ENCODE results near the gene PALM2AKAP2. TPM values are rescaled to one million over a fixed set of nuclear protein-coding genes. Genes with fewer than 3 reads are reported as not detected.

The PALM2AKAP2 gene
- total RNA-seq, 2 donors from 2014 or later, result 5.0 TPM; not detected in 1

DNA sequence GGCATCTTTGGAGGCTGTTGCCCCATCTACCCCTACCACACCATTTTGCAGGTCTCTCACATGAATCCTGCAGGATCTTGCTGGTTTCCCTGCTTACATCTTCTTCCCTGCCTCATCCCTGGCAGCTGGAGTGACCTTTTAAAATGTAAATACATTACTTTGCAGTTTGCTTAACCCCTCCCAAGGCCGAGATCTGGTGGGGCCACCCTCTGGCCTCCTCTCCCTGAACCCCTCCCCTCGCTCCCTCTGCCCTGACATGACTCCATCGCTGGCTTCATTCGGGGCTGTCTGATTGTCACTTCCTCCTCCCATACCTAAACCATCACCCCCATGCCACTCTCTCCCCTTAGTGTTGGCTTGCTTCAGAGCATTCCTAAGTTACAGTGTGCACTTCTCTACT lies 12.6 kb upstream of the PALM2AKAP2 start:
- H3K36me3 Mint-ChIP-seq, result no peaks in the 10 kb centered on the region
- no peak for DNase-seq (ENCODE audit: low spot score in 2 of 2)
- no peaks in the 10 kb centered on the region for H3K9me3 Mint-ChIP-seq
- no peak for ATAC-seq
- H3K27ac Mint-ChIP-seq, result peak overlapping the region in 1 of 2 donors; percentile 46

DNA sequence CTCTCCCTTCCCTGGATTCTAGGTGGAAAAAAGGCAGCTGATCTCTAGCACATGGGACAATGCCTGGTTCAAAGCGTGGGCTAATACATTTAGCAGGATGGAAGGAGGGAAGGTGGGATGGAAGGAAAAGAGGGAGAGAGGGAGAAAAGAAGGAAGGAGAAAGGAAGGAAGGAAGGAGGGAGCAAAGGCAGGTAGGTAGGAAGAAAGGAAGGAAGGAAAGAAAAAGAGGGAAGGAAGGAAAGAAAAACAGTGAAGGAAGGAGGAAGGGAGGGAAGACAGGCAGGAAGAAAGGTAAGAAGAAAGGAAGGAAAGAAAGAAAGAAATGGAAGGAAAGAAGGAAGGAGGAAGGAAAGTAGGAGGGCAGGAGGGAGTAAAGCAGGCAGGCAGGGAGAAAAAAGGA lies 12.2 kb upstream of the PALM2AKAP2 start:
- no peak for ATAC-seq
- Mint-ChIP-seq H3K36me3 (no peaks in the 10 kb centered on the region), H3K9me3 (no peaks in the 10 kb centered on the region), H3K27ac (no peak overlapping the region)
- DNase-seq (ENCODE audit: low spot score in 2 of 2), result no peak

DNA sequence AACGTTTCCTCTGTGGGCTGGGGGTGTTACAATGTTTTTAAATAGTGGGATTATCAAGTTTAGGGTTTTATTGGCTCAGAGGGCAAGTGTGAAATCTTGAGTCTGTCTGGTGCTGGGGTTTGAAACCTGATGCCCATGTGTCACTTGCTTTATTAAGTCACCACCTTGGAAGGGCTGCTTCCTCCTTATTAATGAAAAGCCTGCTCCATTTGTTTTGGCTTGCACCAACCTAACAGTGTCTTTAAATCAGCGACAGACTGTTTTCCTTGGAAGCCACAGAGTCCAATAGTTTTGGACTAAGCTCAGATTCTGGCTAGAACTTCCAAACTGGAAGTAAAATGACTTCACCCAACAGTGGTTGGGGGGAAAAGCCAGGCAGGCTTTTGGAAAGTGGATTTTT lies 10.7 kb upstream of the PALM2AKAP2 start:
- H3K27ac Mint-ChIP-seq, result no peak overlapping the region
- no peak for ATAC-seq
- H3K36me3 Mint-ChIP-seq, result no peaks in the 10 kb centered on the region
- no peaks in the 10 kb centered on the region for H3K9me3 Mint-ChIP-seq
- DNase-seq (ENCODE audit: low spot score in 2 of 2), result no peak

DNA sequence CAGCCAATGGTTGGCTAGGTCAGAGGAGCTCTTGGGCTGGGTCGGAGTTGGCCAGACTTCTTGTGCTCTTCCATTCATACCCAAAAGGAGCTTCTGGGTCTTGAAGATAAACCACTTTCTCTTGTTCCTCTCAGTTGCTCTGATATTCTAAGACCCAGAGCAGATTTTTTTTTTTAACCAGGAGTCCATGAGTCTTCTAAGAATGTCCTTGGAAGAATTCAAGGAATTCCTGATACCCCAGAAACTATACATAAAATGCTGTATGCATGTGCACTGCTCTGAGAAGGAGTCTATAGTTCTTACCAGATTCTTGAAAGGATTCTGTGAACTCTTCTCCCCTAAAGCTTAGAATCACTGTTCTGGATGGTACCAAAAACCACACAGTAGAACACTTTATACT lies 9.9 kb upstream of the PALM2AKAP2 start:
- Mint-ChIP-seq H3K36me3 (no peaks in the 10 kb centered on the region), H3K27ac (peak overlapping the region in 1 of 2 donors; percentile 31), H3K9me3 (no peaks in the 10 kb centered on the region)
- DNase-seq (ENCODE audit: low spot score in 2 of 2) (no peak), ATAC-seq (no peak)

DNA sequence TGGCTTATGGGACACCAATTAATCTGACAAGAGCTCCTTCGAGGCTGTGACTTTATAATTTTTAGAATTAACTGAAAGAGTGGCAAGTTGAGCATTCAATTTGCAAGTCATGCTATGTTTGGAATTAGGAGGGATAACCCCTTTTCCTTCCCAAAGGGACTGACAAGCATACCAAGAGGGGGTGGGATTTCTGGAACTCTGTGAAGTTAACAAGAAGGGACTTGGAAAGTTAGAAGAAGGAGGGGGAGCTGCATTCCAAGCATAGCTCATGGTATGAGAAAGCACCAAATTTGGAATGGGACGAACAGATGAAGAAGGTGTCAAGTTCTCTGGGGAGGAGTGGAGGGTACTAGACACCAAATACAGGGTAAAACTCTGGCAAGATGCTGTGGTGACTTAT lies 8.9 kb upstream of the PALM2AKAP2 start:
- no peaks in the 10 kb centered on the region for H3K36me3 Mint-ChIP-seq
- no peak overlapping the region for H3K27ac Mint-ChIP-seq
- no peak for ATAC-seq
- DNase-seq (ENCODE audit: low spot score in 2 of 2), result no peak
- no peaks in the 10 kb centered on the region for H3K9me3 Mint-ChIP-seq

DNA sequence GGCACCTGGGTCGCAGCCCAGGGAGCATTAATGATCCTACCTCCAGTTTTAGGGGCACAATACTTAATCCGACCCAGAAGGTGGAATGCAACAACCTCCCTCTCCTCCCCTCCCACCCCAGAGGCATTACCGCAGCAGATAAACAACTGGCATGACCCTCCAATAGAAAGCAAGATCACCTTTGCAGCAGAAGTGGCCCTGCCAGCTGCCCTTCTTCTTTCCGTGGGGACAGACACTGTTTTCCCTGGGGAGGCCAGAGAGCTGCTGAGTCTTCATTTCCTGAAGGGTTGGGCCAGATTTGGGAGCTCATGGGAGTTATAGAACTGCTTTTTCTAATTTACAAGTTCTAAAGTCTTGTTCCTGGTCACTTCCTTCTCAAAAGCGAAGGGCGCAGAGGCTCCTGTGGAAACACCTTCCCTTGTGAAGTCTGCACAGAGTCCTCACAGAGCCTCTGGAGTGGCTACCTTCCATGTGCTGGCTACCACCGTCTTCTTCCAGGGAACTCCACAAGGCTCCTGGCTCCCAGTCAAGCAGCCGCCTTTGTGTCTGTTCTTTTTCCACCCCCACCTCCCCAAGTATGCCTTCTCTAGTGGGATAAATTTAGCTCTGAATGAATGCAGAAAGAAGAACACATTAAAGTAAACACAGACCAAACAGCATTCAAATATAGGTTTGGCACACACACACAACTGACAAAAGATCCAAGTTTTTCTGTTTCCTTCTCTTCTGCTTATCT lies 8.0 kb upstream of the PALM2AKAP2 start:
- H3K27ac Mint-ChIP-seq, result peak overlapping the region in 1 of 2 donors; percentile 12
- ATAC-seq (no peak), DNase-seq (ENCODE audit: low spot score in 2 of 2) (no peak)
- no peaks in the 10 kb centered on the region for H3K9me3 Mint-ChIP-seq
- H3K36me3 Mint-ChIP-seq, result no peaks in the 10 kb centered on the region

DNA sequence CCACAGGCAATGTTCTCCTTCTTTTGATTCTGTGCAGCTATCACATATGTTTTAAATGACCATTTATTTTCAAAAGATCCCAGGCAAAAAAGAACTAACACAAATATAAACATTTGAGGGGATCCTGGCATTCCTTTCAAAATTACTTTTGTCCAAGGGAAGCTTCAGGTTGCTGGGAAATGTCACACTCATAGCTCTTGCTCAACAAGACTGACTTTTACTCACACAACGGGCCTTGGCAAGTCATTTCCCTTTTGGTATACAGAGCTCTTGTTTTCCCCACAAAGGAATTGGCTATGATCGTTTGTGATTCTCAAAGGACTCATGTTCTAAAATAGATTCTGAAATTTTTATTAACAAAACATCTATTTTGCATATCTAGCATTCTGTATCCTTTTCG lies 4.5 kb upstream of the PALM2AKAP2 start:
- no peaks in the 10 kb centered on the region for H3K9me3 Mint-ChIP-seq
- no peak overlapping the region for H3K27ac Mint-ChIP-seq
- no peak for ATAC-seq
- DNase-seq (ENCODE audit: low spot score in 2 of 2), result no peak
- no peaks in the 10 kb centered on the region for H3K36me3 Mint-ChIP-seq

DNA sequence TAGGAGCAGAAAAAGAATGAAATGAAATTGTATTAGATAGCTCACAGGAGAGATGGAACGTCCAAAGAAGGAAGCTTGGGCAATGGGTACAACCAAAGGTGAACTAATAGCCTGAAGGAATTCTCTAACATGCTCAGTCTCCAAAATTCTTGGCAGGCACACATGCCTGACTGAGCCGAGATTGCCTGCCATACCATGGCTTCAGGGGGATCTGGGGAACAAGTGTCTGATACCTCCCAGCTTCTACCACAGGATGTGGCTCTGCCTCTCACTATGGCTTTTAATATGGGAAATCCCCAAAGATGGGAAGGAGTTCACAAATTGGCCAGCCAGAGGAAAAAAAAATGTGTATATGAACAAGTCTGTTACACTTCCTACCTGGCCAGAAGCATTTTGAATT lies 3.6 kb upstream of the PALM2AKAP2 start:
- Mint-ChIP-seq H3K36me3 (no peaks in the 10 kb centered on the region), H3K9me3 (no peaks in the 10 kb centered on the region), H3K27ac (no peak overlapping the region)
- no peak for DNase-seq (ENCODE audit: low spot score in 2 of 2)
- ATAC-seq, result no peak

DNA sequence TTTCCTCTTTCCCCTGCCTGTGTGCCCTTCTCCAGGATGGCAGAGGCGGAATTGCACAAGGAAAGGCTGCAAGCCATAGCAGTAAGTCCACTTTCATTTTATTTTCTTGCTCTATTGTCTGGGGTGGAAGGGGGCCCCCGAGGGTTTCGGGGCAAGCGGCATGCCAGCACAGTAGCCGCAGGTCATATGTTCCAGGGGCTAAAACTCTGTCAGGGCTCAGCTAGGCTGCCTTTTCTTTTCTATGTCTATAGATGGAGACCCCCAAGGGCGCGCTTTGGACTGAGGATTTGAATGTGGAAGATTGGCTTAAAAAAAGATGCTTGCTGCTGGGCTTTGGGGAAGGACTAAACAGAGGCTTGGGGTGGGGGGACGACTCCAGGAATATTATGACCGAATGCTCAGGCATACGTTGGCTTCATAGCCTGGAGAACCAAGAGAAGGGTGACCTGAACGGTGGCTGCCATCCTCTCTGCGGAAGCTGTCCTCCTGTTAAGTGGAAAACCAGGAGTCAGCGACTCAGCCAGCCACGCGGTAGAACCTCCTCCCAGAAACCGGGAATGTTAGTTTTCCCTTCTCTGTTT lies 545 bp downstream of the PALM2AKAP2 start:
- Mint-ChIP-seq H3K27ac (no peak overlapping the region), H3K36me3 (no peaks in the 10 kb centered on the region), H3K9me3 (no peaks in the 10 kb centered on the region)
- ATAC-seq (no peak), DNase-seq (ENCODE audit: low spot score in 2 of 2) (no peak)

DNA sequence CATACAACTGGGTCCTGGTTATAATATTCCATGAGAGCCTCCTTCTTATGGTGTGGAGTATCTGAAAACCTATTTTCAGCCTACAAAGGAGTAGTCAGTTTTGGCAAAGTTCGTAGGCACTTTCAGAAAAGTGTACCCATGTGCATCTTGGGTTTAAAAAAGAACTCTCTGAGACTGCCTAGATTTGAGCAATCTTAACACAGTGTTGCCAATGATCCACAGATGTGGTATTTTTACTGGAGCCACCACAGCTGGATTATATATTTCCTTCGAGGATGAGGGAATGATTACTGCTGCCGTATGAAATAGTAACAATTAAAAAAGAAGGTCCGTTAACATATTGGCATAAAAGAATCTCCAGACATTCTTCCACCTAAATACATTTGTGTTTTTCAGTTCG lies 1.1 kb downstream of the PALM2AKAP2 start:
- H3K27ac Mint-ChIP-seq, result no peak overlapping the region
- no peak for ATAC-seq
- no peaks in the 10 kb centered on the region for H3K9me3 Mint-ChIP-seq
- DNase-seq (ENCODE audit: low spot score in 2 of 2), result no peak
- H3K36me3 Mint-ChIP-seq, result no peaks in the 10 kb centered on the region

DNA sequence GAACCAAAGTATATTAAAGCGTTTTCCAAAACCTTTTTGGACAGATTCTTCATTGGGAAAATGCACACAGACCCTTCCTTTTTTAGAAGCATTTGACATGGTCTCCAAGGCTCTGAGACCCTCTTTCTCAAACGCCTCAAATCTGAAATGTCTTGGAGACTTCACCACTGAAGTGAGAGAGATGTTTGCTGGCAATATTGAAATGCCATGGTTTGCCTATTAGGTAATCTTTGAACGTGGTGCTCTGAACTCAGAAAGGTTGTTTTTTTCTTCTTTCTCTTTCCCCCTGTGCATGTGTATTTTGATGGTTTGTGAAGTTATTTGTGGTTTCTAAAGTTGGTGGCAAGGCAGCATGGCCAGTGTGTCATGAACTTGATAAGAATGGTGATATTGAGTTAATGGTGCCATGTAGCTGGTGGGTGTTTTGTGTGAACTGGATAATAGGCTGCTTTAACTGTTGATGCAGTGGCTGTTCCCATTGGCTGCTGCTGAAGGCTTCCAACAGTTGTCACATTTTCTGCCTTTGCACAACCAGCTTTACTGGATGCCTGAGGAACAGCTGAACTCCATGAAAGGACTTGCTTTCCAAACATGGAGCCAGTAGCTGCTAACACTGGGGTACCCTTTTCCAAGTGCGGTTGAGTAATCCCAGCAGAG lies 1.7 kb downstream of the PALM2AKAP2 start:
- no peak overlapping the region for H3K27ac Mint-ChIP-seq
- no peaks in the 10 kb centered on the region for H3K9me3 Mint-ChIP-seq
- ATAC-seq (no peak), DNase-seq (ENCODE audit: low spot score in 2 of 2) (no peak)
- no peaks in the 10 kb centered on the region for H3K36me3 Mint-ChIP-seq

DNA sequence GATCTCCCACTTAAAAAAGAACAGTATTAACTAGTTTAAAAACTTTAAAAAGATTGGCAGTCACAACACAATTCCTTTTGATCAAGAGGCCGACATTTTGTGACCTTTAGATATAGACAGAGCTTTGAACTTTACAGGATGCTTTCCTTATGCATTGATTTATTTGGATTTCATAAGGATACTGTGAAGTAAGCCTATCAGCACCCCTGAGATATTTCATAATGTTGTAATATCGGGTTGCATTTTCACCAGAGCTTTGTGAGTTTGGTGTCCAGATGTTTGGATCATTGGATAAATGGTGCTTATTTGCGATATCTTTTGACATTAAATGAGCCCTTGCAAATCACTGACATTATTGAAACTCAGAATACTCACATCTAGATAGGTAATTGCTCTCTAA lies 7.7 kb downstream of the PALM2AKAP2 start:
- Mint-ChIP-seq H3K9me3 (no peaks in the 10 kb centered on the region), H3K27ac (no peak overlapping the region), H3K36me3 (no peaks in the 10 kb centered on the region)
- ATAC-seq, result no peak
- no peak for DNase-seq (ENCODE audit: low spot score in 2 of 2)

DNA sequence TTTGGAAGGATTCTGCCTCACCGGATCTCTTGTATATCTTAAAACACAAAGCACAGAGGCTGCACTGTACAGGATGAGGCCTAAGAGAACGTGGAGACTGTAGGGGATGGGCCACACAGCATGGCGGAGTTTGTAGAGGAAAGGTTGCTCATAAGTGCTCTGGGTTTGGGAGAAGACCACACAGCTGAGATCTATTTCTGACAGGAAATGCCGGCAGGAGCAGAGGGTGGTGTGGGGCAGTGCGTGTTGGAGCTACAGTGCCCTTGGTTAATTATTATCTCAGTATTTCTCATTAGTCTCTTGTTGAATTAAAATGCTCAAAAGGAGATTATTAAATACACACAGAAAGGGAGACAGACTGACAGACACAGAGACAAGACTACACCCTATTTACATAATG lies 9.6 kb downstream of the PALM2AKAP2 start:
- DNase-seq (ENCODE audit: low spot score in 2 of 2) (no peak), ATAC-seq (no peak)
- H3K27ac Mint-ChIP-seq, result no peak overlapping the region
- no peaks in the 10 kb centered on the region for H3K36me3 Mint-ChIP-seq
- H3K9me3 Mint-ChIP-seq, result no peaks in the 10 kb centered on the region

DNA sequence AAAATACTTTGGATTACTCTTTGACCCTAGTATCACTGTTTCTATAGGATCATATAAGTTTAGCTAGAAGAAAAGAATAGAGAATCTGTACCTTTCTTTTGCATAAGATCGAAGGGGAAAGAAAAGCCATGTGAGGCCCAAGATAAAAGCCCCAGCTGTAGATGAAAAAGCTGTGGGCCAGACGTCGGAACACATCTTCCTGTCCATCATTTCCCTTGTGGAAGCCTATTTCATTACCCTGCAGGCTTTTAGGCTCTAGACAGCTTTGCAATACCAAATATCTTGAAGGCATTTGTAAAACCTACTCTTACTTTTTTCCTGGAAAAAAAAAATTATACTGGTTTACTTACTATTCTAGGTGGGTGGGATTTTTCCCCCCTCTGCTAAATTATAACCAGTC lies 10.0 kb downstream of the PALM2AKAP2 start:
- DNase-seq (ENCODE audit: low spot score in 2 of 2) (no peak), ATAC-seq (no peak)
- H3K27ac Mint-ChIP-seq, result no peak overlapping the region
- H3K9me3 Mint-ChIP-seq, result no peaks in the 10 kb centered on the region
- no peaks in the 10 kb centered on the region for H3K36me3 Mint-ChIP-seq

DNA sequence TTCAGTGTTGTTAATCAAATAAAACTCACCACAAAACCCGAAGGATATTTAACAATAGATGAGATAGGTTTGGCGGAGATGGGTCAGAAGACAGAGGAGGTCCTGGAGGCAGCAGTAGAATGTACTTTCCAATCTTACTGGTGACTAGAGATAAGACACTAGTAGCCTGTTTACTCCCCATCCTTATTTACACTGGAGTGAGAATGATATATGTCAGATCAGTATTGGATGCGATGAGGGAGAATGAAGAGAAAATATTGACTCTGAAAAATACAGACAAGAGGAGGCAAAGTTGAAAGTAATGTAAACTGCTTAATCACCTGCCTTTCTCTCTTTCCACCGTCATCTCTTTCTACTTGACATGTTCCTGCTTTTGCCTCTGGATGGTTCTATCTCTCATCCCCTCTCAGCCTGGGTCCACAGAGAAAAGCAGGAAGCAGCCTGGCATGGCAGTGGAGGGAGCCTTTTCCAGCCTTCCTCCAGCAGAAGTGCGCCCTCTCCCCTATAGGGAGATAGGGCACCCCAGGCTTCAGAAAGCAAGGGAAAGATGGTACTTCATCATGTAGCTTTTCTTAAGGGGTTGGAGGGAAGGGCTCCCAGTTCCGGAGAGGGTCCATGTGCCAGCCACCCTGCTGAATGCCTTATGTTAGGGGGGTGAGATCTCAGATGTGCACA lies 11.1 kb downstream of the PALM2AKAP2 start:
- no peaks in the 10 kb centered on the region for H3K9me3 Mint-ChIP-seq
- ATAC-seq (no peak), DNase-seq (ENCODE audit: low spot score in 2 of 2) (no peak)
- H3K36me3 Mint-ChIP-seq, result no peaks in the 10 kb centered on the region
- H3K27ac Mint-ChIP-seq, result no peak overlapping the region

DNA sequence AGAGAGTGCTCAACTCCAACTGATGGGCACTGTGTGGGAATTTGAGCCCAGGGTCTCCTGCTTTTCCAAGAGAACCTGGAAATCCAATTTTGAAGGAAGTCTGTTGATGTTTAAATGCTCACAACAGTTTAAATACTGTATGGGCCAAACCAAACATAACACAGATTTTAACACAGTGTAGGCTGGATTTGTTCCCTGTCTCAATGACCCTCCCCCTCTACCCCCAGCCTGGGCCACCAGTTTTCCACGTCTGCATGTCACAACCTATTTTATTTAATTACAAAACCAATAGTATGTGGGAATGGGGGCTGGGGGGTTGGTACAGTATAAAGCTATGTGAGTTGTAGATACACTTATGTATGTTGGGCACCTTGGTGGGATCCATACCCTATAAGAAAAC lies 11.7 kb downstream of the PALM2AKAP2 start:
- ATAC-seq (no peak), DNase-seq (ENCODE audit: low spot score in 2 of 2) (no peak)
- no peaks in the 10 kb centered on the region for H3K36me3 Mint-ChIP-seq
- no peaks in the 10 kb centered on the region for H3K9me3 Mint-ChIP-seq
- no peak overlapping the region for H3K27ac Mint-ChIP-seq

DNA sequence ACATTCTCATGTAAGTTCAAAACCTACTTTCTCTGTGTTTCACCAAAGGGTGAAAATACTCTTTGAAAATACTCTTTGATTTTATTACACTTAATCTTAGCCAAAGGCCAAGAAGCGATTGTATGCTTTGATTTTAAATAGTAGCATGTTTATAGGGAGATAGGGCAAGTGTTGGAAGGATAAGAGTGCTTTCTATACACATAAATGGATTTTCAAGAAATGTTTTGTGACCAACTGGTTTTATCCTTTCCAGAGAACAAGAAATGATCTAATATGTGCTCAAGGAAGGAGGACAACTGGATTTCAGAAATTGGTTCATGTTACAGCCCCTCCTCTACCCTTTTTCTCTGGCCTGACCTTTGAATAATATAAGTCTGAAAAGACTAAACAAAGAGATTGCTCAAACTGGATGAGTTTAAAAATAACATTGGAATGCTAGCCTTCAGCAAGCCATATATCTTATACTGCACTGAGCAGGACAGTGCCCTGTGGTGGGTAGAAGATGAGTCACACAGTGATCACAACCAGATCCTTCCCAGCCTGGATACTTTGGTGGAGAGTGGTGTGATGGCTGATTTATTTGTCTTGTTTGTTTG lies 13.1 kb downstream of the PALM2AKAP2 start:
- H3K9me3 Mint-ChIP-seq, result no peaks in the 10 kb centered on the region
- no peaks in the 10 kb centered on the region for H3K36me3 Mint-ChIP-seq
- DNase-seq (ENCODE audit: low spot score in 2 of 2), result no peak
- no peak overlapping the region for H3K27ac Mint-ChIP-seq
- ATAC-seq, result no peak
